Measurements from ENCODE around the gene CD247.

CD247 gene

GRCh38 chr1:167484726-167485502 is 33.4 kb downstream of the CD247 start:
- Histone ChIP-seq H3K9ac (ENCODE audit: low read depth, low read length) (no peak overlapping the region), H3K4me1 (ENCODE audit: insufficient read depth, low read length) (peaks cover 16% of the 10 kb centered on the region), H3K4me3 (ENCODE audit: low read length) (no peak overlapping the region), H3K9me3 (ENCODE audit: insufficient read depth, low read depth, low read length) (no peaks in the 10 kb centered on the region), H3K27ac (ENCODE audit: low read depth, low read length) (no peak overlapping the region), H3K27me3 (ENCODE audit: insufficient read depth, low read length) (no peaks in the 10 kb centered on the region), H3K36me3 (ENCODE audit: insufficient read depth, low read length) (no peaks in the 10 kb centered on the region)
- 88% methylated on average over 12 of the region's 12 CpGs for WGBS

DNA sequence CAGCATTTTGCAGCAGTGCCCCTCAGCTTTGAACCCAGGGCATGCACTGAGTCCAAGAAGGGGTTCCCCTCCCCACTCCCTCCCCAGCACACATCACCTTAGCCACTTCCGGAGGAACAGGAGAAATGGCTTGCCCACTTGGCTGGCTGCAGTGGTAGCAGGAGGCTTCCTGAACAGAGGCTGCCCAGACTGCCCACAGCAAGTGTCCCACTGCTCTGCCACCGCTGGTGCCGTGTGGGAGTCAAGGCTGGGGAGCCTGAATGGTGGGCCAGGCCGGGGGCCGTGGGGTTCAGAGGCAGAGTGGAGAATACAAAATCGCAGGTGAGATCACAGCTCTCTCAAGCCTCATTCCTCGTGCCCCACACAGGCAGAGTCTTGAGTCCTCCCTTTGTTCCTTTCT is 34.5 kb downstream of the CD247 start:
- peaks cover 7% of the 10 kb centered on the region for H3K4me1 ChIP-seq (ENCODE audit: insufficient read depth, low read length)
- 86% methylated on average over 7 of the region's 7 CpGs for whole genome bisulfite sequencing
- no peak overlapping the region for H3K4me3 ChIP-seq (ENCODE audit: low read length)
- no peaks in the 10 kb centered on the region for H3K36me3 ChIP-seq (ENCODE audit: insufficient read depth, low read length)
- no peaks in the 10 kb centered on the region for H3K27me3 ChIP-seq (ENCODE audit: insufficient read depth, low read length)
- no peaks in the 10 kb centered on the region for H3K9me3 ChIP-seq (ENCODE audit: insufficient read depth, low read depth, low read length)
- no peak overlapping the region for H3K9ac ChIP-seq (ENCODE audit: low read depth, low read length)
- H3K27ac ChIP-seq (ENCODE audit: low read depth, low read length): no peak overlapping the region

GRCh38 chr1:167482184-167482583 is 36.1 kb downstream of the CD247 start:
- WGBS: 96% methylated on average over 3 of the region's 4 CpGs
- no peaks in the 10 kb centered on the region; the same call in 1 of the 2 replicates for H3K4me1 ChIP-seq (ENCODE audit: insufficient read depth, low read length)
- H3K27ac ChIP-seq (ENCODE audit: low read depth, low read length): no peak overlapping the region
- H3K4me3 ChIP-seq (ENCODE audit: low read length): no peak overlapping the region
- no peaks in the 10 kb centered on the region for H3K9me3 ChIP-seq (ENCODE audit: insufficient read depth, low read depth, low read length)
- H3K36me3 ChIP-seq (ENCODE audit: insufficient read depth, low read length): no peaks in the 10 kb centered on the region
- H3K9ac ChIP-seq (ENCODE audit: low read depth, low read length): no peak overlapping the region
- no peaks in the 10 kb centered on the region for H3K27me3 ChIP-seq (ENCODE audit: insufficient read depth, low read length)

DNA sequence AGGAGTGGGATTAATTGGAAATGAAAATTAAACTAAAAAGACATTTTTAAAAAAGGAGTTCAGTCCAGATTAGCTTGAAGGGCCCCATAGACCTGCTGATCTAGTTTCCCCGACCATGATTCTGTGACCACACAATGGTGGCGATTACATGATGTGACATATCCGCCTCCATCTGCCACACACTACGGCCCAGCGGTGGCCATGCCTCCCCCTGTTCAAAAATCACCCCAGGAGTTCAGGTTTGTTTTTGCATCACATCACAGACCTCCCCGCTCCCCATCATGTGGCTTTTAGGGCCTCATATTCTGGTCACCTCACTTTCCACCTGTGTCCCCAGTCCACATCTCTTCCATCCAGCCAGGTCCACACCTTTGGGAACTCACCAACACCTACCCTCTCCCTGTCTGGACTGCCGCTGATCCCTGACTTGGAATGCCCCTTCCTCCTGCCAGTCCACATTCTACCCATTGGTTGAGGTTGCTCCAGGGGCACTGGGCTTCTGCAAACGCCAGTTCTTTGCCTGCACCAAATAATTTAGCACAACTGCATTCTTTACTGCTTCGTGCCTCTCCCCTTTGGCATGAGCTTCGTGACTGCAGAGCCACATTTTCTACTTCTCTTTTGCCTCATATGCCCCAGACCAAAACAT is 38.9 kb downstream of the CD247 start:
- WGBS: 92% methylated on average over 10 of the region's 10 CpGs
- no peak overlapping the region for H3K27ac ChIP-seq (ENCODE audit: low read depth, low read length)
- H3K36me3 ChIP-seq (ENCODE audit: insufficient read depth, low read length): no peaks in the 10 kb centered on the region
- no peaks in the 10 kb centered on the region for H3K4me1 ChIP-seq (ENCODE audit: insufficient read depth, low read length)
- H3K9me3 ChIP-seq (ENCODE audit: insufficient read depth, low read depth, low read length): peaks cover 3% of the 10 kb centered on the region; the same call in 1 of the 2 replicates
- no peak overlapping the region for H3K9ac ChIP-seq (ENCODE audit: low read depth, low read length)
- no peak overlapping the region for H3K4me3 ChIP-seq (ENCODE audit: low read length)
- H3K27me3 ChIP-seq (ENCODE audit: insufficient read depth, low read length): no peaks in the 10 kb centered on the region

DNA sequence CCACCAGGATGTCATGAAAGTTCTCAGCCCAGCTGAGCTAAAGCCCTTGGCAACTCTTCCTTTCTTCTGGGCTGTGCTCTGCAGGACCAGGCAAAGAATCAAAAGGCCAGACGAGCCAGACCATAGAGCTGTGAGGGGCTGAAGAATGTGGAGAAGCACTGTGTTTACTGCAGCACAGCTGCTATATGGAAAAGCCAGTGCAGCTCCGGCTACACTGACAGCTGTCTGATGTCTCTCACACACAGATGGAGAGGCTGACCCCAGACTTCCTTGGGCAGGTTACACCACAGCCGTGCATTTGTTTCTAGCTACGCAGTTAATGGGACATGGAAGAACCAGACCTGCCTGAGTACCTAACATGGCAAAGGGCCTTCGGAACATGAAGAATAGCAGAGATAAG is 40.3 kb downstream of the CD247 start:
- Histone ChIP-seq H3K4me3 (ENCODE audit: low read length) (no peak overlapping the region), H3K36me3 (ENCODE audit: insufficient read depth, low read length) (no peaks in the 10 kb centered on the region), H3K9me3 (ENCODE audit: insufficient read depth, low read depth, low read length) (peaks cover 3% of the 10 kb centered on the region; the same call in 1 of the 2 replicates), H3K27me3 (ENCODE audit: insufficient read depth, low read length) (no peaks in the 10 kb centered on the region), H3K27ac (ENCODE audit: low read depth, low read length) (no peak overlapping the region), H3K9ac (ENCODE audit: low read depth, low read length) (no peak overlapping the region), H3K4me1 (ENCODE audit: insufficient read depth, low read length) (peaks cover 9% of the 10 kb centered on the region; the same call in 1 of the 2 replicates)
- 94% methylated on average over 5 of the region's 5 CpGs for WGBS

DNA sequence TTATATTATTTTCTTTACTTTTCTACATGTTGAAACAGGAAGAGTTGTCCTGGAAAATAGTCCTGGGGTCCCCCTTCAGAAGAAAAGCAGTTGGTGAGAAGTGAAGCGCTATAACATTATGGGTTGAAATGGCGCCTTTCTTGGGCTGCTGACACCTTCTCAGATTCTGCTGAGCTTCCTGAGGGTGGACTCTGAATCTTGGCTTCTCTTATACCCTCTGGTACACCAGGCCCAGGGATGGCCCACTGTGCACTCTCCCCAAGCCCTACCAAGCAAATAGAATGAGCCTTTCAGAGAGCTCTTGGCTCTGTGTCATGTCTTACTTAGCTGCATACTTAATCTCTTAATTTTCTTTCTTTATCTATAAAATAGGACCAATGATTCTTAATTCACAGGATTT is 42.3 kb downstream of the CD247 start:
- Histone ChIP-seq H3K4me1 (ENCODE audit: insufficient read depth, low read length) (peaks cover 15% of the 10 kb centered on the region; the same call in 1 of the 2 replicates), H3K27ac (ENCODE audit: low read depth, low read length) (no peak overlapping the region), H3K4me3 (ENCODE audit: low read length) (no peak overlapping the region), H3K27me3 (ENCODE audit: insufficient read depth, low read length) (no peaks in the 10 kb centered on the region), H3K36me3 (ENCODE audit: insufficient read depth, low read length) (no peaks in the 10 kb centered on the region), H3K9me3 (ENCODE audit: insufficient read depth, low read depth, low read length) (peaks cover 3% of the 10 kb centered on the region; the same call in 1 of the 2 replicates), H3K9ac (ENCODE audit: low read depth, low read length) (no peak overlapping the region)
- WGBS: 96% methylated on average over 2 of the region's 2 CpGs

- no peak overlapping the region for H3K27ac ChIP-seq (ENCODE audit: low read depth, low read length)
- no peaks in the 10 kb centered on the region for H3K27me3 ChIP-seq (ENCODE audit: insufficient read depth, low read length)
- peaks cover 3% of the 10 kb centered on the region; the same call in 1 of the 2 replicates for H3K9me3 ChIP-seq (ENCODE audit: insufficient read depth, low read depth, low read length)
- H3K4me1 ChIP-seq (ENCODE audit: insufficient read depth, low read length): peaks cover 15% of the 10 kb centered on the region; the same call in 1 of the 2 replicates
- no peak overlapping the region for H3K4me3 ChIP-seq (ENCODE audit: low read length)
- WGBS: 85% methylated on average over 5 of the region's 5 CpGs
- H3K9ac ChIP-seq (ENCODE audit: low read depth, low read length): no peak overlapping the region
- H3K36me3 ChIP-seq (ENCODE audit: insufficient read depth, low read length): no peaks in the 10 kb centered on the region
Observed at GRCh38 chr1:167474191-167474641, 44.1 kb downstream of the CD247 start.

DNA sequence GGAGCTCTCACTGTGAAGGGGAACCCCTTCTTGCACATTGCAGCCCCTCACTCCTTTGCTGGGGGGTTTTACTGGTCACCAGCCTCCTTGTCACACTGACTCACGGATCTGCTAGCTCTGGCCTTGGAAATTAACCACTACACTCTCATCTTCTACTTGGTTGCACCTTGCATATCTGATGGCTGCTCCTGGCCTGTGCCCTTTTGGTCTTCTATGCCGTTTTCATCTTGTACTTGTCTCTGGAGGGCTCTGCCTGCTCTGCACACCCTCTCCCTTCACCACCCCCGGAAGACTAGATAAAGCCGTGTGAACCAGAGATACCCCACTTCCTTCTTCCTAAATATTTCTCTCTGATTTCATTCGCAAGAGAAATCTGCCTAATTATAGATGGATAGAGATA is 44.6 kb downstream of the CD247 start:
- WGBS: 86% methylated on average over 4 of the region's 5 CpGs
- Histone ChIP-seq H3K4me3 (ENCODE audit: low read length) (no peak overlapping the region), H3K27me3 (ENCODE audit: insufficient read depth, low read length) (no peaks in the 10 kb centered on the region), H3K27ac (ENCODE audit: low read depth, low read length) (no peak overlapping the region), H3K9me3 (ENCODE audit: insufficient read depth, low read depth, low read length) (peaks cover 3% of the 10 kb centered on the region; the same call in 1 of the 2 replicates), H3K9ac (ENCODE audit: low read depth, low read length) (no peak overlapping the region), H3K36me3 (ENCODE audit: insufficient read depth, low read length) (no peaks in the 10 kb centered on the region), H3K4me1 (ENCODE audit: insufficient read depth, low read length) (peaks cover 15% of the 10 kb centered on the region; the same call in 1 of the 2 replicates)

DNA sequence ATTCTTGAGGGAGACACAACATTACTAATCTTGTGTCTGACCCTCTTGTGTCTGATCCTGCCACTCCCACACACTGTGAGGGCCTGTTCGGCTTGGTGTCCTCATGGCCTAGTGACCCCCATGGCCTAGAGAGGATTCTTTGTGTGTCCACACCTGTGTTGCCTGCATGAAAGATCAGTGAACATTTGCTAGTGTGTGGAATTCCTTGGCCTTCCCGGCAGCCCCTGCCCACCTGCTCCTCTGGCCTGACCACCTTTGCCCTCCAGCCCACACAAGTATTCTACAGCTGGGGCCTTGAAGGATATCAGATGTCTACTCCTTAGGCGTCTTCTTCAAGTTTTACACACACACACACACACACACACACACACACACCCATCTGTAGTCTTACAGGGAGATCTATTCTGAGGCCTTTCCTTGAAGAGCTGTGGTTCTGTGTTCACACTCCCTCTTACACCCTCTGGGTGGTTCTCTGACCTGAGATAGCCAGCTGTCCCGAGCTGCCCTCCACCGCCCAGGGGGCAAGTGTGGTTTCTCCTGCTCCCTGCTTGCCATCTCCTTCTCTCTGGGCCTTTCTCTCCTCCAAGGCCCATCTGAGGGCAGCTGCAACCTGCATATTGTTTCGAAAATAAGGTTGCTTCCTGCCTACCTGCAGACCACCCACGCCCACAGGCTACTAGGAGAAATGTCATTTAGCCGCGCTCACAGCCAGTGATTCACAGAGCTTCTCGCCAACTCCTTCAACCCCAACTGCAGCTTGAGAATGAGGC is 45.4 kb downstream of the CD247 start:
- H3K27ac ChIP-seq (ENCODE audit: low read depth, low read length): no peak overlapping the region
- no peaks in the 10 kb centered on the region for H3K36me3 ChIP-seq (ENCODE audit: insufficient read depth, low read length)
- H3K9ac ChIP-seq (ENCODE audit: low read depth, low read length): no peak overlapping the region
- H3K9me3 ChIP-seq (ENCODE audit: insufficient read depth, low read depth, low read length): peaks cover 3% of the 10 kb centered on the region; the same call in 1 of the 2 replicates
- no peak overlapping the region for H3K4me3 ChIP-seq (ENCODE audit: low read length)
- H3K27me3 ChIP-seq (ENCODE audit: insufficient read depth, low read length): no peaks in the 10 kb centered on the region
- peaks cover 24% of the 10 kb centered on the region for H3K4me1 ChIP-seq (ENCODE audit: insufficient read depth, low read length)
- WGBS: 85% methylated on average over 10 of the region's 10 CpGs

DNA sequence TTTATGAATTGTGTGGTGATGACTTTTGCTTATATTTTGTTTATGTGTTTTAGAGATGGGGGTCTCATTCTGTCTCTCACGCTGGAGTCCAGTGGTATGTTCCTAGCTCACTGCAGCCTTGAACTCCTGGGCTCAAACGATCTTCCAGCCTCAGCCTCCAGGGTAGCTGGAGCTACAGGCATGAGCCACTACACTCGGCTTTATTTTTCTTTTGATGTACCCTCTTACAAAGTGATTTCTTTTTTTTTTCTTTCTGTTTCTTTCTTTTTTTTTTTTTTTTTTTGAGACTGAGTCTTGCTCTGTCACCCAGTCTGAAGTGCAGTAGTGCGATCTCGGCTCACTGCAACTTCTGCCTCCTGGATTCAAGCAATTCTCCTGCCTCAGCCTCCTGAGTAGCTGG is 46.8 kb downstream of the CD247 start:
- Histone ChIP-seq H3K9ac (ENCODE audit: low read depth, low read length) (no peak overlapping the region), H3K4me1 (ENCODE audit: insufficient read depth, low read length) (peaks cover 33% of the 10 kb centered on the region), H3K27me3 (ENCODE audit: insufficient read depth, low read length) (no peaks in the 10 kb centered on the region), H3K27ac (ENCODE audit: low read depth, low read length) (no peak overlapping the region), H3K4me3 (ENCODE audit: low read length) (no peak overlapping the region), H3K36me3 (ENCODE audit: insufficient read depth, low read length) (no peaks in the 10 kb centered on the region), H3K9me3 (ENCODE audit: insufficient read depth, low read depth, low read length) (peaks cover 3% of the 10 kb centered on the region; the same call in 1 of the 2 replicates)
- 88% methylated on average over 5 of the region's 5 CpGs for WGBS
